ENCODE measurements around the gene FLNC. TPM values are rescaled to one million over a fixed set of nuclear protein-coding genes. Genes with fewer than 3 reads are reported as not detected.

FLNC gene
- total and polyA plus RNA-seq, 3 experiments from 2014 or later = not detected

Other genes starting within 250 kb of the FLNC start
- under 1 TPM; 0.22 to 0.61 TPM for gene GARIN1A, start 158.1 kb upstream of the FLNC start, total RNA-seq
- gene GARIN1A, start 158.1 kb upstream of the FLNC start, polyA plus RNA-seq = 0.37 TPM
- 10 to 100 TPM; 51.4 to 52.0 TPM for gene CALU, start 91.0 kb upstream of the FLNC start, total RNA-seq
- 28.8 TPM for gene CALU, start 91.0 kb upstream of the FLNC start, polyA plus RNA-seq
- gene OPN1SW, start 54.6 kb upstream of the FLNC start, total RNA-seq = not detected
- not detected for gene OPN1SW, start 54.6 kb upstream of the FLNC start, polyA plus RNA-seq
- gene CCDC136, start 38.4 kb upstream of the FLNC start, total RNA-seq = 1 to 10 TPM; 8.7 to 9.0 TPM
- gene CCDC136, start 38.4 kb upstream of the FLNC start, polyA plus RNA-seq = 2.6 TPM
- gene ATP6V1F, start 32.5 kb downstream of the FLNC start, total RNA-seq = 100 to 1,000 TPM; 145 to 147 TPM
- gene ATP6V1F, start 32.5 kb downstream of the FLNC start, polyA plus RNA-seq = 295 TPM
- gene KCP, start 80.3 kb downstream of the FLNC start, total RNA-seq = 1 to 10 TPM in 1 of 2 experiments, under 1 TPM in 1; 0.84 to 1.1 TPM
- gene KCP, start 80.3 kb downstream of the FLNC start, polyA plus RNA-seq = not detected
- 1 to 10 TPM; 7.1 to 7.8 TPM for gene IRF5, start 107.5 kb downstream of the FLNC start, total RNA-seq
- 15.2 TPM for gene IRF5, start 107.5 kb downstream of the FLNC start, polyA plus RNA-seq
- gene TNPO3, start 224.7 kb downstream of the FLNC start, total RNA-seq = 10 to 100 TPM; 80.5 to 82.1 TPM
- gene TNPO3, start 224.7 kb downstream of the FLNC start, polyA plus RNA-seq = 43.1 TPM